HepG2 (cell line): ENCODE data around the gene CD164L2. TPM values are rescaled to one million over a fixed set of nuclear protein-coding genes. Genes with fewer than 3 reads are reported as not detected.

Experiments used
- ATAC-seq: fragments of 200-7000 bp; cut with Tn5 transposase; 3 replicates; pipeline ENCODE4 v1.9.1; 2020; ENCODE audit warnings: mild to moderate bottlenecking, moderate library complexity
- BruUV-seq: library from RNA; stranded (reverse); fragments of 400-500 nt; replicated peaks from 2 replicates; lab custom pipeline; 2021; lab: Mats Ljungman, UMichigan
- CTCF ChIA-PET: fragments of 300-600 bp; formaldehyde crosslinking; extraction: SDS; loops from one replicate; lab custom pipeline; 2021; ENCODE audit warnings: low total read pairs, inconsistent platforms, low intra/inter-chr PET ratio; lab: Yijun Ruan, JAX
- POLR2A ChIA-PET: fragments of 350-600 bp; sonication (Branson Sonifier 250); formaldehyde crosslinking; loops from one replicate; lab custom pipeline; 2020; ENCODE audit warnings: antibody characterized with exemption, inconsistent platforms; lab: Yijun Ruan, JAX
- DNase-seq: peaks from one replicate; pipeline ENCODE4 v3.0.0-alpha.2; 2015; ENCODE audit warnings: low spot score
- FAIRE-seq: peaks from 3 replicates; lab custom pipeline; 2011; peaks lifted over from hg19 to GRCh38; lab: Jason Lieb, UNC
- H2AFZ ChIP-seq: one replicate; pipeline ENCODE4 v1.6.1; 2011; ENCODE audit warnings: low read length, inconsistent platforms
- H3K27ac ChIP-seq: fragments of 300-600 bp; 3 replicates; pipeline ENCODE4 v1.8.0; 2011; ENCODE audit warnings: mixed run types, mild to moderate bottlenecking, mixed read lengths, low read length, inconsistent platforms; ENCODE audit not compliant: insufficient read depth; ENCODE audit errors: extremely low read length
- H3K27me3 ChIP-seq, 2 experiments: fragments of 200-600 bp in 1 of 2; 2 replicates in 1 of 2; 3 replicates in 1 of 2; pipeline versions ENCODE4 v1.6.0 to v1.8.0; 2011; ENCODE audit warnings: low read length in 2 of 2, mild to moderate bottlenecking in 2 of 2, moderate library complexity in 2 of 2, inconsistent platforms in 1 of 2; ENCODE audit not compliant: insufficient read depth in 2 of 2, control insufficient read depth in 1 of 2
- H3K36me3 ChIP-seq, 2 experiments: fragments of 200-600 bp in 1 of 2; replicated peaks in 1 of 2; 2 replicates in 1 of 2; 3 replicates in 1 of 2; pipeline versions ENCODE4 v1.5.1 to v1.8.0; 2011; ENCODE audit warnings: low read length in 2 of 2, inconsistent platforms in 1 of 2; ENCODE audit not compliant: insufficient read depth in 2 of 2, control insufficient read depth in 1 of 2
- H3K4me1 ChIP-seq: 2 replicates; pipeline ENCODE4 v1.5.1; 2012; ENCODE audit warnings: low read length, inconsistent platforms; ENCODE audit not compliant: insufficient read depth
- H3K4me2 ChIP-seq: 2 replicates; pipeline ENCODE4 v1.6.0; 2011; ENCODE audit warnings: low read depth, low read length, inconsistent platforms
- H3K4me3 ChIP-seq, 3 experiments: fragments of 200-600 bp in 1 of 3; sonication (generic), shearing (Covaris generic) in 1 of 3; replicated peaks in 1 of 3; 2 replicates each; pipeline ENCODE4 v1.5.1; 2011 to 2016; ENCODE audit warnings: low read length in 3 of 3, inconsistent platforms in 2 of 3, low read depth in 2 of 3, mild to moderate bottlenecking in 2 of 3, control low read depth in 1 of 3, mixed read lengths in 1 of 3; ENCODE audit not compliant: insufficient read depth in 1 of 3
- H3K79me2 ChIP-seq: one replicate; pipeline ENCODE4 v1.6.1; 2011; ENCODE audit warnings: low read length, inconsistent platforms; ENCODE audit not compliant: insufficient read depth
- H3K9ac ChIP-seq: 2 replicates; pipeline ENCODE4 v1.6.0; 2011; ENCODE audit warnings: mild to moderate bottlenecking, low read depth, low read length, inconsistent platforms; ENCODE audit not compliant: insufficient read depth
- H3K9me3 ChIP-seq: 2 replicates; pipeline ENCODE4 v1.5.1; 2012; ENCODE audit warnings: mild to moderate bottlenecking, low read length
- H4K20me1 ChIP-seq: 2 replicates; pipeline ENCODE4 v1.6.0; 2011; ENCODE audit warnings: inconsistent platforms, mild to moderate bottlenecking, low read length, moderate library complexity; ENCODE audit not compliant: insufficient read depth
- AGO1 ChIP-seq: fragments of 200-400 bp; formaldehyde crosslinking; IDR thresholded peaks from 2 replicates; pipeline ENCODE4 v1.6.1; 2017; ENCODE audit warnings: mild to moderate bottlenecking, low read depth, low read length, moderate library complexity; ENCODE audit not compliant: poor library complexity, severe bottlenecking
- ATF7 ChIP-seq, 2 experiments: fragments of 450-650 bp in 1 of 2; sonication (generic) in 1 of 2; formaldehyde crosslinking in 1 of 2; IDR thresholded peaks; 2 replicates each; pipeline versions ENCODE4 v1.4.0 to v1.6.1; 2016 to 2020; ENCODE audit warnings: antibody characterized with exemption in 1 of 2, mild to moderate bottlenecking in 1 of 2, missing genetic modification reagents in 1 of 2
- HINFP ChIP-seq: sonication (generic); formaldehyde crosslinking; IDR thresholded peaks from 2 replicates; pipeline ENCODE4 v1.4.0; 2020; ENCODE audit warnings: low read depth, mild to moderate bottlenecking, missing genetic modification reagents
- HNF4G ChIP-seq, 2 experiments: sonication (generic) in 1 of 2; formaldehyde crosslinking in 1 of 2; IDR thresholded peaks; 2 replicates each; pipeline versions ENCODE4 v1.4.0 to v1.6.1; 2011 to 2020; ENCODE audit warnings: borderline replicate concordance in 2 of 2, low read depth in 2 of 2, mild to moderate bottlenecking in 2 of 2, low read length in 1 of 2, missing genetic modification reagents in 1 of 2, moderate library complexity in 1 of 2
- HOXD1 ChIP-seq: sonication (generic); formaldehyde crosslinking; IDR thresholded peaks from 2 replicates; pipeline ENCODE4 v1.5.0; 2020; ENCODE audit warnings: missing genetic modification reagents
- KLF16 ChIP-seq, 2 experiments: sonication (generic) in 1 of 2; formaldehyde crosslinking in 1 of 2; IDR thresholded peaks; 2 replicates each; pipeline versions ENCODE4 v1.6.1 to v1.8.0; 2016 to 2023; ENCODE audit warnings: missing genetic modification reagents in 2 of 2, missing compliant biosample characterization in 1 of 2
- ZNF564 ChIP-seq: sonication (generic); formaldehyde crosslinking; IDR thresholded peaks from 2 replicates; pipeline ENCODE4 v1.8.1; 2023; ENCODE audit warnings: mild to moderate bottlenecking, missing genetic modification reagents
- WGBS: methylation state at CpG from one replicate; pipeline ENCODE4 v1.1.6; 2017; ENCODE audit warnings: low lambda C conversion rate; 5-methylcytosine and 5-hydroxymethylcytosine counted together
- in situ Hi-C: cut with HindIII; loops from 2 replicates; pipeline ENCODE4 v1.10.0; 2017; ENCODE audit warnings: low pct_unique_long_range_greater_than_20kb; ENCODE audit not compliant: extremely low pct_ligation_motif_present
- intact Hi-C: fragments of 100-400 bp; cut with micrococcal nuclease; formaldehyde crosslinking; loops from one replicate; pipeline ENCODE4 v1.10.0; 2022; ENCODE audit not compliant: unreplicated experiment
- polyA plus RNA-seq, 8 experiments: library from polyadenylated mRNA; depleted of rRNA in 3 of 8; stranded (reverse) in 7 of 8; unstranded in 1 of 8; fragments of >200 nt; fragmentation: Illumina TruSeq in 4 of 8; extraction: Trizol in 4 of 8; gene quantifications; 2 replicates each; pipeline versions ENCODE4 v1.2.1 to v1.2.3, GENCODE V29; 2011 to 2016; ENCODE audit warnings: low read depth in 4 of 8, missing spikeins in 1 of 8, mixed read lengths in 1 of 8; ENCODE audit not compliant: insufficient read depth in 1 of 8
- total RNA-seq, 5 experiments: library from RNA; depleted of rRNA; stranded (reverse); fragments of >200 nt; fragmentation: Illumina TruSeq; extraction: Trizol; gene quantifications; 2 replicates each; pipeline ENCODE4 v1.2.3, GENCODE V29; 2016; ENCODE audit warnings: low read depth in 1 of 5
- TF ChIP-seq, protein P1 (sequence below): sonication (generic); formaldehyde crosslinking; IDR thresholded peaks from 2 replicates; pipeline ENCODE4 v1.8.0; 2022; ENCODE audit warnings: mild to moderate bottlenecking, missing genetic modification reagents, borderline replicate concordance

CD164L2 gene
- total and polyA plus RNA-seq, 2 of the 13 experiments (the other 11 are each of a cell fraction or from before 2014, with no cell fraction given): not detected

DNA sequence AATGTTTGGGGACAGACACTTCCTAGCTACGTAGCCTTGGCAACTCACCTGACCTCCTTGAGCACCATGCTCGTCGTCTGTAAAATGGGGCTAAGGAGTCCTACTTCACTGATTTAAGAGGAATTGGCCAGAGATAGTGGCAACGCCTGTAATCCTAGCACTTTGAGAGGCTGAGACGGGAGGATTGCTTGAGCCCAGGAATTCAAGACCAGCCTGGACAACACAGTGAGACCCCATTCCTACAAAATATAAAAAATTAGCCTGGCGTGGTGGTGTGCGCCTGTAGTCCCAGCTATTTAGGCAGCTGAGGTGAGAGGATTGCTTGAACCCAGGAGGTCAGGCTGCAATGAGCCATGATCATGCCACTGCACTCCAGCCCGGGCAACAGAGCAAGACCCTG lies 36.8 kb downstream of the CD164L2 start (continued):
- TF ChIP-seq HINFP (CRISPR knock-in tag): no peak
- TF ChIP-seq AGO1: no peak
- TF ChIP-seq, protein P1, sequence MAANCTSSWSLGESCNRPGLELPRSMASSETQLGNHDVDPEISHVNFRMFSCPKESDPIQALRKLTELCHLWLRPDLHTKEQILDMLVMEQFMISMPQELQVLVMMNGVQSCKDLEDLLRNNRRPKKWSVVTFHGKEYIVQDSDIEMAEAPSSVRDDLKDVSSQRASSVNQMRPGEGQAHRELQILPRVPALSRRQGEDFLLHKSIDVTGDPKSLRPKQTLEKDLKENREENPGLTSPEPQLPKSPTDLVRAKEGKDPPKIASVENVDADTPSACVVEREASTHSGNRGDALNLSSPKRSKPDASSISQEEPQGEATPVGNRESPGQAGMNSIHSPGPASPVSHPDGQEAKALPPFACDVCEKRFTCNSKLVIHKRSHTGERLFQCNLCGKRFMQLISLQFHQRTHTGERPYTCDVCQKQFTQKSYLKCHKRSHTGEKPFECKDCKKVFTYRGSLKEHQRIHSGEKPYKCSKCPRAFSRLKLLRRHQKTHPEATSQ (CRISPR knock-in tag): no peak
- TF ChIP-seq KLF16 (CRISPR knock-in tag; IDR thresholded peaks at IDR 0.05): no peak
- no peak for TF ChIP-seq ZNF564 (CRISPR knock-in tag)
- TF ChIP-seq ATF7 (IDR thresholded peaks at IDR 0.05): no peak
- no peak for TF ChIP-seq ATF7 (CRISPR knock-in tag; IDR thresholded peaks at IDR 0.05)
- TF ChIP-seq, all 625 proteins: peak for 0

GRCh38 chr1:27345272-27345671 lies 37.9 kb downstream of the CD164L2 start:
- CTCF ChIA-PET: no interaction called here
- no peaks in the 10 kb centered on the region for H4K20me1 ChIP-seq
- intact Hi-C loops: no loop called here
- no peaks in the 10 kb centered on the region for H3K79me2 ChIP-seq
- no peaks in the 10 kb centered on the region; a peak in 1 of 5 replicates for H3K27me3 ChIP-seq
- 97% methylated on average over 5 of the region's 12 CpGs for WGBS
- H3K4me2 ChIP-seq: no peak overlapping the region
- H2AFZ ChIP-seq: no peak overlapping the region
- H3K9me3 ChIP-seq: no peaks in the 10 kb centered on the region
- no TSS peak for BruUV-seq
- ATAC-seq (no peak), FAIRE-seq (no peak), DNase-seq (no peak)
- H3K27ac ChIP-seq: no peak overlapping the region
- no peaks in the 10 kb centered on the region for H3K36me3 ChIP-seq
- TF ChIP-seq HNF4G (IDR thresholded peaks at IDR 0.05; ENCODE audit: borderline replicate concordance, low read depth, low read length): no peak
- no peak for TF ChIP-seq HNF4G (CRISPR knock-in tag; IDR thresholded peaks at IDR 0.05; ENCODE audit: borderline replicate concordance, low read depth)
- no peak for TF ChIP-seq HOXD1 (CRISPR knock-in tag)
- POLR2A ChIA-PET: interaction anchor here (1.2 kb wide), 1 partner anchor 21 kb away, joined by 5 read pairs; the partner anchor contains the start of gene MAP3K6
- H3K9ac ChIP-seq: no peak overlapping the region
- H3K4me3 ChIP-seq: no peak overlapping the region
- H3K4me1 ChIP-seq: peaks cover 30% of the 10 kb centered on the region
- in situ Hi-C loops: no loop called here
